ENCODE measurements around the gene COPZ1.
"Not testable (repeated sequence)": the region's sequence is repeated elsewhere in the genome, so short reads cannot be mapped to it uniquely, and the experiment has no call there.

The COPZ1 gene

DNA sequence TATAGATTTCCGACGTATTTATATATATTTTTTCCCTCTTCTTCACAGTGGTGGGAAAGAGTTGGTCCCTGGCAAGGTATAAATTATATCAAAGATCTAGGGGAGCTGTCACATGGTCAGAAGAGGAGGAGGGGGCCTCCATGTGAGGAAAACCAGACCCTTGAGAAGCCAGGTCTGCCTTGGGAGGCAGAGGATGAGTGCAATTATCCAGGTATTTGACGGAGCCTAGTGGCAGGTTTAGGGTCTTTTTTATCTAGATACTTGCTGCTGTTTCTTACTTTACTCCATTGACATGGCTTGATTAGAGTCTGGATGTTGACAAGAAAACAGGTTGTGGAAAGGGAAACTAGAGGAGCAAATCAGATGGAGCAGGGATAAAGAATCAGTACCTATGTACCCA, 5.5 kb downstream of the COPZ1 start:
- FAIRE-seq = no peak
- no peak for DNase-seq (ENCODE audit: insufficient read length, low spot score)

DNA sequence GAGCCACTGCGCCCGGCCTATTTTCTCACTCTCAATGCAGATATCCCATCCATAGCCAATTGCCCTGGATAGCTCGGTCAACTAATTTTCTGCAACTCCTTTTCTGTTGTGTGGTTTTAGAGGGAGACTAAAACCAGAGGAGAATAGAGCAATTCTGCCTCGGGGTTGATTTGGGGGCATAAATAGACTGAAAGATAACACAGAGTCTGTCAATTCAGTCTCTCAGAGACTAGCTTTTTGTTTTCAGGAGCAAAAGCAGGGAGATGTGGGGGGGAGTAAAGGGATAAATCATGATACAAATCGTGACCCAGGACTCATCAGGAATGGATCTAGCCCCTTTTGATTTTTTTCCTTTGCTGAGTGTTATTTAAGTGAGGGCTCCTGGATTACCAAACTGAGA, 6.5 kb downstream of the COPZ1 start:
- FAIRE-seq (no peak), DNase-seq (ENCODE audit: insufficient read length, low spot score) (no peak)

DNA sequence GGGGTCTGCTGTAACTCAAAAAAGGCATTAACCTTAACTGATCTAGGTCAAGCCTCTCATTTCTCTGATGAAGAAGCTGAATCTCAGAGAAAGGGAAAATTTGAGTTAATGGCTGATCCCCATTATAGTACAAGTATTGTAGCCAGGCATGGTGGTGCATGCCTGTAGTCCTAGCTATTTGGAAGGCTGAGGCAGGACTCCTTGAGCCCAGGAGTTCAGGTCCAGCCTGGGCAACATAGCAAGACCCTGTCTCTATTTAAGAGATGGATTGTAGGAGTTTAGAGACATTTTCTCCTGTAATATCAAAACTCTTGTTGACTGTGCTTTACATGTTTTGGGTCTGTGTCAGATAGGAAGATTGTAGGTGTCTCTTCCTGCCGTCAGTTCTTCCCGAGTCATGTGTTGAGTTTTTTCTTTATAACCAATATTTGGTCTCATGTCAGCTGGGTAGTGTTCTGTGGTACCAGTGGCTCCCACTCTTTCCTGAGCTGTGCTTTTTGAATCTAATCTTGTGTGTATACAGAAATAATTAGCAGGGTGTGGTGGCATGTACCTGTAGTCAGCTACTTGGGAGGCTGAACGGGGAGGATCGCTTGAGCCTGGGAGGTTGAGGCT, 8.6 kb downstream of the COPZ1 start:
- FAIRE-seq (no peak), DNase-seq (ENCODE audit: insufficient read length, low spot score) (no peak)

DNA sequence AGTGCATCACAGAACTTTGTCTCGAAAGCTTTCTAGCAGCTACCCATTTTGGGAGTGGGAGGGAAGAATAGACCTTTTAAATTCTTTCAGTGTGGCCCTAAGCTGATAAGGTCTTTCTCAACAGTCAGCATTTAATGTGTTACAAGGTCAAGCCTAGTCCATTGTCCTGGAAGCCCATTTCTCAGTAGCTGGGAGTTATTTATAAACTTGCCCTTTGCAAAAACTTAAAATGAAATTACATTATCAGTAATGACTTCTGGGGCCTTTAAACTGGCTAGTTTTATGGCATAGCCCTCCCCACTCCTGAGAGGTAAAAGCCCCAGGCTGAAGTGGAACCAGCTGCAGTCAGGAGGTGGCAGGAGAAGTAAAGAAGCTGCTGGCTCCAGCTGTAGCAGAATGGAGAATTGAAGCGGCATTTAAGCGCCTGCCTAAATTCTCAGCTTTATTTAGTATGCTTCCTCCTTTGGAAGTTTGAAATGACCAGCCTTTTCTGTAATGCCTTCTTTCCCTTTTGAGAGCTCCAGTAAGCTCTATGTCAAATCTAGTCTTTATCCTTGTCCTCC, 12.4 kb downstream of the COPZ1 start:
- DNase-seq (ENCODE audit: insufficient read length, low spot score) (no peak), FAIRE-seq (no peak)

DNA sequence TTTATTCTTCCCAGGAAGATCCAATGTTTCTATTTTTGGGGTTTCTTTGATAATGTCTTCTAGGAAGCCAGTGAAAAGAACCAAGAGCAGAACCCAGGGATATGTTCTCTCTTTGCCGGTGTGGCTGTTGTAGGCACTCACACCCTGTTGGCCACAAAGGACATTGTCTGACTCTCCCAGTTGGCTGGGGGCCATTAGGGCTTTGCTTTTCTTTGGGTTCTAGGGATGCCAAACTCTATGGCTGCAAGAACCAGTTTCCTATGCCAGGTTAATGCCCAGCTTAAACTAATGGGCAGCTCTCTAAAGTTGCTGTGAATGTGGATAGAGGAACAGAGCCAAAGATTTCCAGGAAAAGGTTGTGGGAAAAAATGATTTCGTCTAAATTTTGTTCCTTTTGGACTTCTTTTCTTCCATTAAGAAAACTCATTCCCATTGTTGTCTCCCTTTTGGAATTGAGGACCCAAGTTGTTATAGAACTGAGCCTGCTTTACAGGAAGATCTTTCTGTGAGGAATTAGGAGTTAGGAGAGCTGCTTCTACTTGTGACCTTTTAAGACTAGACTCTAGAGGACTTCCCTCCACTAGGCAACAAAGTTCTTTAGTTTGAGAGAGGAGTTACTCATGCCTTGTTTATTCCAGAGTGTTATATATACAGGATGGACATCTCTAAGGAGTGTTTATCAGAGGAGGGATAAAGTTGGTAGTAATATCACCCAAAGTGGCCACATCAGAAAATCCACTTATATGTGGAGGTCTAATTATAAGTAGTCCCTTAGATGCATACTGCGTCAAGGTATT, 13.1 kb downstream of the COPZ1 start:
- no peak for FAIRE-seq
- no peak for DNase-seq (ENCODE audit: insufficient read length, low spot score)

DNA sequence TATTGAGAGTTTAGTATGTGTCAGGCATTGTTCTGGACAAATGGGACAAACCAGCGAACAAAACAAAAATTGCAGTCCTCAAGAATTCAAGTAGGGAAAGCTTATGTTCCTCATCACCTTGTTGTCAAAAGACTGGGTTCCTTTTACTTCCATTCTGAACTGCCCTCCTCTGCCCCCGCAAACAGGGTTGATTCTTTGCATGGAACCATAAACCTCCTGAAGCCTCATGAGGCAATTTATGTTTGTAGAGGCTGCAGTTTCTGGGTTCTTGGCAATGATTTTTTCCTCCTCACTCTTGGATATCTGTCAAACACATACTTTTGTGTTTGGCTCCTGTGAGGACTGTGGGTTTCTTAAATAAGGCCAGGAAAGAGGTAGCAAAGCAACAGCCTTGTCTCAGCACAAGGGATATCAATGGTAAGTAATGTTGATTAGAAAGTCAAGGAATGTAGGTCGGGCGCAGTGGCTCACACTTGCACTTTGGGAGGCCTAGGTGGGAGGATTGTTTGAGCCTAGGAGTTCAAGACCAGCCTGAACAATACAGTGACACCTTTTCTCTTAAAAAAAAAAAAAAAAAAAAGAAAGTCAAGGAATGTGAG, 13.9 kb downstream of the COPZ1 start:
- DNase-seq (ENCODE audit: insufficient read length, low spot score) (no peak), FAIRE-seq (no peak)

DNA sequence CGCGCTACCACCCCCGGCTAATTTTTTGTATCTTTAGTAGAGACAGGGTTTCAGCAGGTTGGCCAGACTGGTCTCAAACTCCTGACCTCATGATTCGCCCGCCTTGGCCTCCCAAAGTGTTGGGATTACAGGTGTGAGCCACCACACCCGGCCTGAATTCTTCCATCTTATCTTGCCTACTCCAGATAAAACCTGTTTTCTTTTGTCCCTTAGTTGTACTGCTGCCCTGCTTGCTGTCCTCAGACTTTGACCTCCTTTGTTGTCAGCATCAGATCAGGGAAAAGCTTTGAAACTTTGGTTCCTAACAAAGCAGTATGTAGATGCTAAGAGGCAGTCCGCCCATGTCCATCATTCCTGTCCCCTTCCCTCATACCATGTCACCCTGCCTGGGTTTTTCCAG, 15.9 kb downstream of the COPZ1 start:
- no peak for FAIRE-seq
- DNase-seq (ENCODE audit: insufficient read length, low spot score) = no peak

DNA sequence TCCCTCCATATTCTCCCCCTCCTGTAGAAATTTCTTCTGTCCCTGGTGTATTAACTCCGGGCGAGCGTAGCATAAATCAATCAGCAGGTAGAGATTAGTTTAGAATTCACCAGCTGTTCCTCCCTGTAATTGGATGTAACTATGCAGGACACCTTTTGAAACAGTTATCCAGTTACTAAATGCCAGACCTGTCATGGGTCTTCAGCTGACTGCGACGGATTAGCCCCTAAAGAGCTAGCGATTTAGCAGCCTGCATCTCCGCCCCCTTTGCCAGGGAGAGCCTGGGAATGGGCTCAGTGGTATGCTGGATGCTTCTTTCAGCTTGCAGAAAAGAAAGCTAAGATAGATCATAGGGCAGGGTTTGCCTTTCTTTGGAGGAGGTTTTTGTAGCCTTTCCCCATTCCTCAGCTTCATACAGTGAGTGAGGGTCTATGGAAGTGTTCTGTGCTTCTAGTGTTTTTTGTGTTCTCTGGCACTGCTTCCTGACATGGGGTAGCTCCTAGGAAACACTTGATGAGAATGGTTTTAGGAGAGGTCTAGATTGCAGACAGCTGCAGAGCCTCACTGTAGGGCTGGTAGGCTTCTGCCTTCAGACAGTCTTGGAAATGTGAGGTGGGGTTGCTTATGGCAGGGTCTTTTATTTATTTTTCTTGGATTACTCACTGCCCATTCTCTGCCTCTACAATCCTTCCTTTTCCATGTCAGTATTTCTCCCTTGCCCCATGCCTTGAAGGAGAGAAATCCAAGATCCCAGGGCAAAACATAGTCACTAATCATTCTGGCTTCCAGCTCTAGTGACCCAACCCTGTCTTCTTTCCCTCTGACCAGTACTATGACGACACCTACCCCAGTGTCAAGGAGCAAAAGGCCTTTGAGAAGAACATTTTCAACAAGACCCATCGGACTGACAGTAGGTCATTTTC, 16.7 kb downstream of the COPZ1 start:
- DNase-seq (ENCODE audit: insufficient read length, low spot score) (no peak), FAIRE-seq (no peak)

DNA sequence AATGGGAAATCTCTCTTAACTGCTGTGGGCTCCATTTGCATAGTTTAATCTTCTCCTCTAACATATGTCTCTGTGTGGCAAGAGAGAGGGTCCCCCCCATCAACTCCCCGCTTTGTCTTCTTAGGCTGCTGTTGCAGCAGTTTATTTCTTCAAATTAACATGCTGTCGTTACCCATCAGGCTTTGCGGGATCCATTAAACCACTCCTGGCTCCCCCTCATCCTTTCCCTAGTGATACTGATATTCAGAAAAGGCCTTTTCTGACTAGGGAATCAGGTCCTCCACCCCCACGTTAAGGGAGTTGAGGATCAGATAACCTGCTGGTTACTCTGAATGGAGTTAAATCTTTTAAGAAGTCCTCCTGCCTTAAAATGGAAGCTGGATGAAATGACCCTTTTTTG, 24.1 kb downstream of the COPZ1 start:
- FAIRE-seq (no peak), DNase-seq (ENCODE audit: insufficient read length, low spot score) (no peak)

DNA sequence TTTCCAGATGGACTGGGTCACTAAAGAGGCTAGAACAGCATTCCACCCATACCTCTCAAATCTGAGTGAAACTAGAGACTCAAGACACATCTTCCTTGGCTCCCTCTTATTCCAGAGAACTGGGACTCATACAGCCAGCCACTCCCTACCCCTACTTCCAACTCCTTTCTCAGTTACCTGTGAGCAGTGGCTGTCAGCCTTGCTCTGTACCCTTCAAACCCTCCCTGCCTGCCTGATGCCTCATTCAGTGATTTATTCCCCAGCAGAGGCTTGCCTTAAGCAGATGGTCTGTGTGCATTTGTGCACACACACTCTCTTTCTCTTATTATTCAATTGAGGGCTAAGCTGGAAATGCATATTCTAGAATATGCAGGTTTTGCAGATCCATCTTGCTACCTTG, 24.7 kb downstream of the COPZ1 start:
- no peak for FAIRE-seq
- no peak for DNase-seq (ENCODE audit: insufficient read length, low spot score)

DNA sequence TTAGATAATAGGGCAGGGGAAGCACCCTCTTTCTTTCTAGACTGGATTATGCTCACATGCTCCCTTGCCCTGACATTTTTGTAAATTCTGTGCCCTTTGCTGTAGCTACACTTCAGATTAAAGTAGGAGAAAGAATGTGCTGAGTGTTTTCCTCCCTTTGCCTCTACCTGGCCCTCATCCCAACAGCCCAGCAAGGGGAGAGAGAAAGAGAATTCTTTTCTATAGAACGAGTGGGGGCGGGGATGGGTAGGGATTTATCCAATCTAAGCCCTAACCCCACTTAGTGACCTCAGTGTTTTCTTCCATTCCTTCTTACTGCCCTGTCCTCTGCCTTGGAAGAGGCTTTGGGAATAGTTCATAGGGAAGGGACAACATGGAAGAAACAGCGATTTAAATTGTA, 25.8 kb downstream of the COPZ1 start:
- no peak for FAIRE-seq

DNA sequence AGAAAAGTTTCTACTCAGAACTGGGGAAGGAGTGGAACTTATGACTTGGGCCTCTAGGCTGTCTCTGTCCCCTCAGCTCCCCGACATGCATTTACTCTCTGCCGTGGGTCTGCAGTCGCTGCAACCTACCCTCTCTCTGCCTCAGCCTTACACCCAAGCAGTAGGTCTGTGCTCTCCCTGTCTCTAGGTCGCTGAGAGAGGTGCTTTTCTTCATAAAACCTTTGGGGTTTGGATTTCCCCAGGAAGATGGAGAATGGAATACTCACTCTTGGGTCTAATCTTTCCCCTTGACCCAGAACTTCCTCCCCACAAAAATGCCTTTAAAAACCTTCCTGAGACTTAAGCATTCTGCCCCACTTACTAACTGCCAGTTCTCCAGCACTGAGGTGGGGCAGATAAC, 26.4 kb downstream of the COPZ1 start:
- FAIRE-seq (no peak), DNase-seq (ENCODE audit: insufficient read length, low spot score) (no peak)

More for the DNA sequence above, 25.8 kb downstream of the COPZ1 start:
- DNase-seq (ENCODE audit: insufficient read length, low spot score) = no peak

DNA sequence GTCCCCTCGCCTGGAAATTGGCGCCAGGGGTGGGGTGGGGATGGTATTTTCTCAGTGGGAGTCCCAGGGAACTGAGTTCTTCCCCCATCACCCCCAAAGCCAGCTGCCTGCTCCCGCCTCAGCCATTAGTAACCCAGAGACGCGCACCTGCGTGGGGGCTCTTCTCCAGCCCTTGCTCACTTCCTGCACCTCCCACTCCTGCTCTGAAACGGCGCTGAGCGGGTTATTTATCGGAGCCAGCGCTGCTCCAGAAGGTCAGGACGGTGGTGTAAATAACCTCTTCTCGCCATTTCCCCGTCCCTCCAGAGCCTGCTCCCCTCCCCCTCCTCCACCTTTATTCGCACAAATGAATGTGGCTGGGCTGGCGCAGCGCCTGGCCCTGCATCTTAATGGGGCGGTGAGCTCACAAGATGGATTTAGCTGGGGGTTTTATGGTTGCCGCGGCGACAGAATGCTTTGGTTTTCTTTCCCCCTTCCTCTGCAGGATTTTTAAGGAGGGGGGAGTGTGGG, 27.1 kb downstream of the COPZ1 start:
- DNase-seq (ENCODE audit: insufficient read length, low spot score) (no peak), FAIRE-seq (no peak)

DNA sequence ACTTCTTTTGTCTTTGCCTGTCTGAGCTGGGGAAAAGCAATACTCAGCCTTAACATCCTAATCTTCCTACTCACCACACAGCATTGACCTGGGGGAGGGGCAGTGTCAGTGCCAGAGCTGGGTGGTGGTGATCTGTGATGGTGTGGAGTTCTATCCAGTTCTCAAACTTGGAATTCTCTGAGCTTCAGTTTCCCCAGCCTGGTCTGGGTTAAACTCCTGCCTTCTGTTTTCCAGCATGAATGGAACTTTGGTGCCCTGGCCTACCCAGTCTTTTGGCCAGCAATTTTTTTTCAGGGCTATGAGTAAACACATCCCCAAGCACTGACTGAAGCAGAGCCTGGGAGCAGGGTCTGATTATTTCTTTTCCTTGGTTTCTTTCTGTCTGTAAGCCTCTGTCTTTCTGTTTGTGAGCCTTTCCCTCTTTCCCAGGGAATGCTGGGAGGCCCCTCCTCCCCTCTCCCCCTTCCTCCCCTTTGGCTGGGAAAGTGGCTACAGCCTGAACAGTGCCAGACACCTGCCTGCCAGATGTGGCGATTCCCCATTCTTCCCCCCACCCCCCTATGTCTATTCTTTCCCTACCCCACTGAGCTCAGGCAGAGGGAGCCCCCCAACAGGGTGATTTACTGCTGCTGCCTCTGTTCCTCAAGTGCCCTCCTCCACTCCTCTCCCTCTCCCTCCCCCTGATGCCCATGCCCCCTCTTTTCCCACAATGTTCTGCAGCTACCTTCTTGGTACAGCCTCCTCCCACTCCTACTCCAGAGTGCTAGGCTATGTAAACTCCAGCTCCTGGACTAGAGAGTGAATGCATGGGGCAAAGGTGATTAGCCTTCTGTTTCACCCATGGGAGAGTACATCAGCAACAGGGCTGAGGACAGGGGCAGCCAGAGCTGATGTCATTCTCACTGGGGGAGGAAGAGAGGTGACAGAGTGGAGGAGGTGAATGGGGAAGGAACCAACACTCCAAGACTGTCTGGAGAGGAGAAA, 28.3 kb downstream of the COPZ1 start:
- FAIRE-seq (no peak), DNase-seq (ENCODE audit: insufficient read length, low spot score) (no peak)

DNA sequence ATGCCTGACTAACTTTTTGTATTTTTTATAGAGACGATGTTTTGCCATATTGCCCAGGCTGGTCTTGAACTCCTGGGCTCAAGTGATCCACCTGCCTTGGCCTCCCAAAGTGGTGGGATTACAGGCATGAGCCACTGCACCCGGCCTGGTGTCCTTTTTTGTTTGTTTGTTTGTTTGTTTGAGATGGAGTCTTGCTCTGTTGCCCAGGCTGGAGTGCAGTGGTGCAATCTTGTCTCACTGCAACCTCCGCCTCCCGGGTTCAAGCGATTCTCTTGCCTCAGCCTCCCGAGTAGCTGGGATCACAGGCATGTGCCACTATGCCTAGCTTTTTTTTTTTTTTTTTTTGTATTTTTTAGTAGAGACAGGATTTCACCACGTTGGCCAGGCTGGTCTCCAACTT, 29.3 kb downstream of the COPZ1 start:
- not testable (repeated sequence) for DNase-seq (ENCODE audit: insufficient read length, low spot score)

DNA sequence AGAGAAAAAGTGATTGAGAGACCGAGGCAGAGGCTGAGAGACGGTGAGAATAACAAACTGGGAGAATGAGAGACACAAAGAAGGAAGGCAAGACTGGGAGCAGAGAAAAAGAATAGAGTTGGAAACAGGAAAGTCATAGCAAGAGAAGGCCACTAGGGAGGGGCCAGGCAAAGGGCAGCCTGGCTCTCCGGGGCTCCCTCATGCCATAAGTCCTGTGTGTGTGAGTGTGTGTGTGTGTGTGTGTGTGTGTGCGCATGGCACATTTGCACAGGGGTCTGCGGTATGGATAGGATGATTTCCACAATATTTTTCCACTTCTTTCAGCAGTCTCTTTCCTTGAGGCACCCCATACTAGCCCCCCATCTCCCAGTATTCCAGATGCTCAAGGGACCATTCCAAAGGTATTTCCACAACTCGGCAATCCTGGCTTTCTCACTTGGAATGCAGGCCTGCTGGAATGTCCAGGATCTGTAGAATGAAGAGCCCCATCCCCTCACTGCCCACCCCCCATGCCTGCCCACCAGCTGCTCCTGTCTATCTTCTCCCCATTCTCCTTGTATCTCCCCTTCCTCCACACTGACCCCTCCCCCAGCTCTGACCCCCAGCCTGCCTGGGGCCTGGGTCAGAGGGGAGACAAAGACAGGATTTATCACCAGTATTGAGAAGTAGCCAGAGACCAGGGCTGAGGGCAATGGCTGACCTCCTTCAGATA, 30.3 kb downstream of the COPZ1 start:
- no peak for FAIRE-seq
- DNase-seq (ENCODE audit: insufficient read length, low spot score) = no peak

More for the DNA sequence above, 29.3 kb downstream of the COPZ1 start:
- FAIRE-seq = not testable (repeated sequence)

DNA sequence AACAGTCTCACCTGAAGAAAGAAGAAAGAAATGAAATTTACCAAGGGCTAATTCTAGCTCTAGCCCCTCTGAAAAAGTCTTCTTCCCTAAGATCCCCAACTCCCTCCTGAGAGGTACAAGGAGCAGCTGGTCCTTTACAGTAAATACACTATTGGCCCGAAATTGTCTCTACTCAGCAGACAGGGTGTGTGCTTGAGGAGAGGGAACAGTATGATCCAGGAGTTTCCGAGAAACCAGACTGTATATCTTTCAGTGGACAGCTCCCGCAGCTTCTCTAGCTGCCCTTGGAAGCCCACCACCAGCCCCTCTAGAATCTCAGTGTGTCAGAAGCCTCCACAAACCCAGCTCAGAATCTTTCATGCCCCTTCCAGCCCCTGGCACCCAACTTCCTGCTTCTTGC, 31.3 kb downstream of the COPZ1 start:
- no peak for DNase-seq (ENCODE audit: insufficient read length, low spot score)
- FAIRE-seq = no peak

DNA sequence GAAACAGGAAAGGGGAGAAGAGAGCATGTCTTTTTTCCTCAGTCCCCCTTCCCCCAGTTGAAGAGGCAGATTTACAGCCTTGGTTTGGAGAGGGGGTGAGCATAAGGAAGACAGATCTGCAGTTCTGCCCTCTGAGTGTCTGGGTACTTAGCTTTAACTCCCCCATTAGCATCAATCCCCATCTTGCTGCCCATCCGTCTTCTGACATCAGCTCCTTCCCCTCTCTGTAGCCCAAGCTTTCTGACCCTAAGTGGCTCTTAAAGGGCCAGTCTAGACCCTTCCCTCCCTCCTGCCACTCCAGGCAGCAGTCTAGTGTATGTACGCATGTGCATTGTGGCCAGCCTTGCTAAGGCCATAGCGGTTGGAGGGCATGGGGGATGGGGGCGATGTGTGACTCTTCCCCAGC, 32.0 kb downstream of the COPZ1 start:
- FAIRE-seq (no peak), DNase-seq (ENCODE audit: insufficient read length, low spot score) (no peak)
